GM19240 (cell line): ENCODE data around the gene CFAP58.

ENCODE experiments used
- DNase-seq: peaks from one replicate; pipeline ENCODE4 v3.0.0; 2011; ENCODE audit warnings: low spot score; ENCODE audit not compliant: insufficient read length

CFAP58 gene

DNA sequence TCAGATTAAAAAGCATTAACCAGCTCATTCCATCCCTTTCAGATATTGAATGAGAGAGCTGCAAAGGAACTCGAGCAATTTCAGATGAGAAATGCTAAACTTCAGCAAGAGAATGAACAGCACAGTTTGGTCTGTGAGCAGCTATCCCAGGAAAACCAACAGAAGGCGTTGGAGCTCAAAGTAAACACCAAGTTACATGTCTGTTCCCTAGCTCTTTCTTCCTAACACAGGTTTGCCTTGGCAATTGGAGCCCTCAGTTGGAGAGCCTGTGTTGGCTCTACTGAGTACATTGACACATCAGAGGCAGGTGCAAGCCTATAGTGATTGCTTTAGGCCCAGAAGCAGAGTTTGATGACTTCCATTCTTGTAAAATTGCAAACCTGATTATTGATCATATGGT, 14.7 kb downstream of the CFAP58 start:
- no peak for DNase-seq

- no peak for DNase-seq
Observed at GRCh38 chr10:104371753-104372152, 18.1 kb downstream of the CFAP58 start.

DNA sequence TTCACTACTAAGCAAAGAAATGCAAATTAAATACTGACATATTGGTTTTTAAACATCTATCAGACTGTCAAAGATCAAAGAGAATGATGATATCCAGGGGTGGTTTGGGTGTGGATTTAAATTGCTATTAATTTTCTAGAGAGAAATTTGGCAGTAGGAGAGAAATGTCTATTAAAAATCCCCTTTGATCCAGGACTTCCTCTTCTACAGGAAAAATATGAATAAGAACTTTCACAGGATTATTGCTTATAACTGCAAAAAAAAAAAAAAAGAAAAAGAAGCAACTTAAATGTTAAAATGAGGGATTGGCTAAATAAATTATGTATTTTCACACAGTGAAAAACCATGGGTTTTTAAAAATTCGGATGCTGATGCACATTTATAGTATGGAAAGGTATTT, 21.0 kb downstream of the CFAP58 start:
- no peak for DNase-seq

- DNase-seq: no peak
Observed at GRCh38 chr10:104376784-104377300, 23.2 kb downstream of the CFAP58 start.

- no peak for DNase-seq
Observed at GRCh38 chr10:104380336-104380735, 26.7 kb downstream of the CFAP58 start.

DNA sequence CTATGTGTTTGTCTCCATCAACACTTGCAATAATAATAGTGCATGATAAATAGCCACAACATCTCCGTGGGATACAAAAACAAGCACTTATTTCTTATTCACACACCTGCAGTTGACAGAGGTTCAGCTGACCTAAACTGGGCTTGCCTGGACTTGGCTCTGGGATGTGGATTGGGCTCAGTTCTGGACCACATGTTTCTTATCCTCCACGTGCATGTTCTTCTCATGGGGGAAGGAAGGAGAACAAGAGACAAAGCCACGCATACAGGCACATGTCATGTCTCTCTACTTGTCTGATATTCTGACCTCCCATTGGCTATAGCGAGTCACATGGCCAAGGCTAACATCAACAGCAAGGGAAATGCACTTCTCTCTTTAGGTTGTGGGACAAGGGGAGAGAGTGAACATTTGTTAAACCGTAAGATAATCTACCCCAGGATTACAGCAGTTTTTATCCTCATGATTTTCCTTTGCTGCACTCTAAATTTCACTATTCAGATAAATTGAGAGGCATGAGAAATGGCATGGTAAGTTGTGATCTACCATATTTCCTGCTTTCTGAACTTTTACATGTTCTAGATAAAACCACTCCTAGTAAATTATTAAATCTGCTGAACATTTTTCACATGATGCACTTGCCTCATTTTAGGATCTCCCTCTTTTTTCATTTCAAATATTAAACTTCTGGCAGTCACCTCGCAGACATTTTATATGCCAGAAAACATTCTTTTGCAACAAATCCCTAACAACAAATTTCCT, 33.7 kb downstream of the CFAP58 start:
- no peak for DNase-seq

- DNase-seq: no peak
Observed at GRCh38 chr10:104388830-104389229, 35.2 kb downstream of the CFAP58 start.

- no peak for DNase-seq
Observed at GRCh38 chr10:104391150-104391968, 37.7 kb downstream of the CFAP58 start.

DNA sequence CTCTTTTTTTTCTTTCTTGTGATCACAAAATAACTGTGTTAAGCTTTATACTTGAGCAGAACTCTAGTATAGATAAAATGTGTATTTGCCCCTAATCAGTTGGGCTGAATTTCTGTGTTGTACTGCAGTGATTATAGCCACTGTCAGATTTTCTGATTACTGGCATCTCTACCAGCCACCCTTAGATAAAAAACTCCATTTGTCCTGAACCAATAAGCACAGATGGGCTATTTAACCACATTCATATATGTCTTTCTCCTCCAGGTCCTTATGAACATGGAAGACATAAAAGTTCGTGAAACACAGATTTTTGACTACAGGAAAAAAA, 38.3 kb downstream of the CFAP58 start:
- no peak for DNase-seq

DNA sequence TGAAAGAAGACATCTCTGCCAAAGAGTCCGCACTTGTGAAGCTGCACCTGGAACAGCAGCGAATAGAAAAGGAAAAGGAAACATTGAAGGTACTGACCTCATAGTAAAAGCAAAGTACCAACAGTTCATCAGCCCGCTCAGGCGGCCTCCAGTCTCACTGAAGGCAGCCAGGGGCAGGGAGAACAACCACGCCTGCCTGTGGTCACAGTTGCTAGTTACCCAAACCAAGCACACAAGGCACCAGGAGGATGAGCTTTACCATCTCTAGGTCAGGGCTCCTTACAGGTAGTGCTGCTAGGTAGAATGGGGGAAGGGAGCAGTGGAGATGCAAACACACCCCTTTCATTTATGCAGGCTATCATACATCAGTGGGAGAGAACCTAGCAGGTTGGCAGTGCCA, 39.8 kb downstream of the CFAP58 start:
- no peak for DNase-seq

DNA sequence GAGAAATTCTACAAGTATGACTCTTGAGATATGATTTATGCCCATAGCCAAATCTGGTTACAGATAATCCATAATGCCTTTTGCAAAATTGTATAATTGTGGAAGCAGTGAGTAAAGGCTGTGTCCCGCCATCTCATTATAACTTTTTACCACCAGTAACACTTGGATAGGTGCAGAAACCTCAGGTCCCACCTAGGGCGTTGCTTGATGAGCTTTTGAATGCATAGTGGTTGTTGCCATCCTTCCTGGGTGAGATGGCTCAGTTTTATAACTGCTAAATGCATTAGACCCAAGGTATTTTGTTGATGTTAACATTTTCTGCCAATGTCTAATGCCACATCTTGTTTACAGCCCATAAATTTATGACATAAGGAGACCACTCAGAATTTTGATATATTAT, 42.9 kb downstream of the CFAP58 start:
- DNase-seq: no peak

DNA sequence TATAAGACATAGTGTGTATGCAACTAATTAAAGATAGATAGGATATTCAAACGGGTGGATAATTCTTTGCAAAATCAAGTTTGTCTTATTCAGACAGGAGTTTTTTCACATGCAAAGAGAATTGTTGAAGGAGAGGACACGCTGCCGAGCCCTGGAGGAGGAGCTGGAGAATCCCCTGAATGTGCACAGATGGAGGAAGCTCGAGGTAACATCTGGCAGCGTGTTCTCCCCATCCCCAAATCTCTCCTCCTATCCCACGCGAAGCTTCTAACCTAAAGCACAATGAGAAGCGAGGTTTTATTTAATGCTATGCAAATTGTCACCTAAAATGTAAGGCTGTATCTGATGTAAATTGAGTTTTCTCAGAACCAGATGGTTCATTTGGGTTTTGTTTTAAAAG, 50.0 kb downstream of the CFAP58 start:
- no peak for DNase-seq

GRCh38 chr10:104406715-104407650, 53.4 kb downstream of the CFAP58 start:
- DNase-seq: no peak

GRCh38 chr10:104413528-104413927, 59.9 kb downstream of the CFAP58 start:
- DNase-seq: no peak

DNA sequence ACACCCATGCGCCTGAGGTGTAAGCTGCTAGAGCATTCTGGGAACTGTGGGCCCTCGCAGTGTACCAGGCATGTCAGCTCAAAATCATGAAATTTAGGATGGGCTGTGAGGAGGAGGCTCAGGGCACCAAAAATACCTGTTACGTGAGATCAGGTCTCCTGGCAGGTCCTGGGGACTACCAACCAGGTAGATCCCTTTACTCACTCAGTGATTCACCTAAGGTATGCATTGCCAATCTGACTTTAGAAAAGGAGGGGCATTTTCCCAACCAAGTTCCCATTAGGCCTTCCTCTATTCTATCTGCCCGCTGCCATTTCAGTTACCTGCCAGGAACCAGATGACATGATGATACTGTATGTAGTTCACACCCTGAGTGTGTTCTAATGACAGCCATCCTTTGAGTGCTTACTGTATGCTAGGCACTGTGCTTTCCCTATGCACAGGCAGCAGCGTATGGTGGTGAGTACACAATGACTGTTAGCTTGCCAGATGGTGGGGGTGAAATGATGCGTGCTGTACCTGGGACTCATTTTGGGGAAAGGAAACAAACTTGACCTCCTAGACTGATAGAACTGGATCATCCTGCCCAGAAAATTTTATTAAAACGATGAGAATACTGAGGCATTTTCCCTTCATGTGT, 62.0 kb downstream of the CFAP58 start:
- no peak for DNase-seq

DNA sequence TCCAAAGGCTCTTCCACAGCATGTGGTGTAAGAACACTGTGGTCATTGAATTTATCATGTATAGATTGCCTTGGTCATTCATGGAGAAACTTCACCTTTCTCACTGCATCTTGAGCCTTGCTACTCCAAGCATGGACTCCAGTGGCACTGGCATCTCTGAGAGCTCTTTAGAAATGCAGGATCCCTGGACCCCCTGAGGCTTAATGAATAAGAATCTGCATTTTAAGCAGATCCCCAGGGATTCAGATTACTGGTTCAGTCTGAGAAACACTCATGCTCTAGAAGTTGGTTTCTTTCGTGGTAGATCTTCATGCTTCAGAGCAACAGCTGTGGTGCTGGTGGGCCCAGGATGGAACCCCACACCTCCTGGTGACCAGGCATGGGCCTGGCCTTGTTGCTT, 63.2 kb downstream of the CFAP58 start:
- no peak for DNase-seq

DNA sequence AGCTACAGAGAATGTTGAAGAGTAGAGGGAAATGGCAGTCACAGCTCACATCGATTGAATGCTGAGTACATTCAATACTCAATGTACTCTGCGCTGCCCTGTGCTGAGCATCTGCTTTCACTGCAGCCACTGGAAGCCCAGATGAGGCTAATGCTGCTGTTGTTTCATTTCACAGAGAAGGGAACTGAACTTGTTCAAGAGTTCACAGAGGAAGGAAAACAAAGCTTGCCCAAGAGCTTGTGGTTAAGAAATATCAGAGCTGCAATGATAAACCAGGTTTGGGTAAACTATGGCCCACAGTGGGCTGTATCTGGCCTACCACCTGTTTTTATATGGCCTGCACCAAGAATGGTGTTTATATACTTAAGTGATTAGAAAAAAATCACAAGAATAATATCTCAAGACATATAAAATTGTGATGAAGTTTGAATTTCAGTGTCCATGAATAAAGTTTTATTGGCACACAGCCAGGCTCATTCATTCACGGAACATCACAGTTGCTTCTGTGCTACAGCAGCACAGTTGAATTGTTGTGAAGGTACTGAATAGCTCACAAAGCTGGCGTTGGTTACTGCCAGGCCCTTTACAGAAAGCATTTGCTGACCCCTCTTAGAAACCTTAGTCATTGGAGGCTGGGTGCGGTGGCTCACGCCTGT, 64.1 kb downstream of the CFAP58 start:
- no peak for DNase-seq

DNA sequence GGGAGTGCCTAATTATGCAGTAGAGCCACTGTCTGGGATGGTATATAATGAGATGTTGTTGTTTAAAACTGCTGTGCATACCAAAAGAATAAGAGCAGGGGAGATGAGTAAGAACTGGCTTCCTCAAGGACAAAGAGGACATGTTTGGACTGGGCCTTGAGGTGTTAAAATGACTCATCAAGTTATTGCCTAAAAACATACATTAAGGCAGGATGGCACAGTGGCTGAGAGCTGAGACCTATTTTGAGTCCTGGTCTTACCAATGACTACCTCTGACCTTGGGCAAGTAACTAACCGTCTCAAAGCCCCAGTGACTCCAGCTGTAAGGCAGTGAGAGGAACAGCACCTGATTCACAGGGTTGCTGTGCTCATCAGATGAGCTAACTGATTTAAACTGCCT, 71.1 kb downstream of the CFAP58 start:
- peak; percentile 19 for DNase-seq

DNA sequence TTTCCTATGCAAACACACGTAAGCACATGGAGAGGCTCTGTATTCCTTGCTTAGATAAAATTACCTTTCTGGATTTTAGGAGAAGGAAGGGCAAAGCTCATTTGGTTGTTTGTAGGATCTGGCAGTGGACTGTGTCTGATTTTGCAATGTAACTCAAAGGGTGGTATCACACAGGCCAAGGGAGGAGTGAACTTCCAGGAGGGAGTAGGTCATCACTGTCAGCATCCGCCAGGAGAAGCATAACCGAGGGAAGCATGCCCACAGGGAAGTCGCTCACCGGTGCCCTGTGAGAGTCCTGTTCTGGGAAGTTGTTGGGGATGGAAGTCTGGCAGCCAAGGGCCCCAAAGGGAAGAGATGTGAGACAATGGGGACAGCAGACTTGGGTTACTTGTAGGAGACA, 74.4 kb downstream of the CFAP58 start:
- no peak for DNase-seq

- DNase-seq: no peak
Observed at GRCh38 chr10:104429846-104430245, 76.2 kb downstream of the CFAP58 start.

- no peak for DNase-seq
Observed at GRCh38 chr10:104430360-104430759, 76.7 kb downstream of the CFAP58 start.
